EH (cell line): ENCODE data around the gene XRCC6.
"Not testable (repeated sequence)": the region's sequence is repeated elsewhere in the genome, so short reads cannot be mapped to it uniquely, and the experiment has no call there.

ENCODE experiments used
- DNase-seq: peaks from one replicate; pipeline ENCODE4 v3.0.0-alpha.2; 2015; ENCODE audit warnings: low read depth

The XRCC6 gene

DNA sequence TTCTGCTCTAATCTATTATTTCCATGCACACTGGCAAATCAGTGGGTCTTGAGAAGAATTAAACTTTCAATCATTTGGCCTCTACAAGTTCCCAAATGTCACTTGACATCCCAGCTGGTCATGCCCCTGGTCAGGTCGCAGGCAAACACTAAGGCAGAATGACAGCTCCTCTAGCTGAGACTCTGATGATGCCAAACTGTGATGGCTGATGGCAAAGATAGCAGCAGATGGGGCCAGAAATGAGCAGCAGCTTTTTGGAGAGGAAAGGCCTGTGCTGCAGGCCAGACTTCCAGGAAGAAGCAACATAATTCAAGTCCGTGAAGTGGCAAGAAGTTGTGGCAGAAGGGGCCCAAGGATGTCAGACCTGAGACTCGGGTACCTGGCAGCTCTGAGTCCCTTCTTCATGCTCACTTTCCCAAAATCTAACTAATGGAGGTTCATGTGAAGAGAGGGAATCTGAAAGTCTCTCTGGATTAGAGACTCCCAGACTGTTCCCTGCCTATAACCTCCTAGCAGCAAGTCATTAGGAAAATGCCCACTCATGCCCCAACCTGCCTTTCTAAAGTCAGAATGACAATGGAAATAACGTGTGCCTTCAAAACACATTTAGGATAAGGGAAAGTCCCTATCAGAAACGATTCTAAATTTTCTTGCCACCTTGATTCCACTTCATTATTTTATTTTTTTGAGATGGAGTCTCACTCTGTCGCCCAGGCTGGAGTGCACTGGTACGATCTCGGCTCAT is 22.0 kb upstream of the XRCC6 start:
- DNase-seq, result no peak

DNA sequence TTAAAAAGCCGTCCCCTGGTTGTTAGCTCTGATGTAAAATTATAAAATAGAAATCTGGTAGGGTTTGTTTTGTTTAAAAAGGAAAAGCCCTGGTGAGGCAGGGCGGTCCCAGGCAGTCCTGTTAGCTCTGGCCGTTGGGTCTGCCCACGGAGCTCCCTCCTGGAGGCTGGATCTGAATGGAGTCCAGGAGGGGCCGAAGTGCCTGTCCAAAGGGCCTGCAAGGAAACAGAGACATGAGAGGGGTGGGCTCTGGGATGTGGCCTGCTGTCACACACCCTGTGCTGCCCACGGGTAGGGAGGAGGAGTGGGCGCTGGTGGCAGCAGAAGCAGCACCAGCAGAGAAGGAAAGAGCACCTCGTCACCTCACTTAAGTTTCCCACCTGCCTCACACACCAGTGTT is 20.1 kb upstream of the XRCC6 start:
- no peak for DNase-seq

GRCh38 chr22:41603873-41604332 is 17.2 kb upstream of the XRCC6 start:
- no peak for DNase-seq

GRCh38 chr22:41608386-41608785 is 12.7 kb upstream of the XRCC6 start:
- DNase-seq, result no peak

DNA sequence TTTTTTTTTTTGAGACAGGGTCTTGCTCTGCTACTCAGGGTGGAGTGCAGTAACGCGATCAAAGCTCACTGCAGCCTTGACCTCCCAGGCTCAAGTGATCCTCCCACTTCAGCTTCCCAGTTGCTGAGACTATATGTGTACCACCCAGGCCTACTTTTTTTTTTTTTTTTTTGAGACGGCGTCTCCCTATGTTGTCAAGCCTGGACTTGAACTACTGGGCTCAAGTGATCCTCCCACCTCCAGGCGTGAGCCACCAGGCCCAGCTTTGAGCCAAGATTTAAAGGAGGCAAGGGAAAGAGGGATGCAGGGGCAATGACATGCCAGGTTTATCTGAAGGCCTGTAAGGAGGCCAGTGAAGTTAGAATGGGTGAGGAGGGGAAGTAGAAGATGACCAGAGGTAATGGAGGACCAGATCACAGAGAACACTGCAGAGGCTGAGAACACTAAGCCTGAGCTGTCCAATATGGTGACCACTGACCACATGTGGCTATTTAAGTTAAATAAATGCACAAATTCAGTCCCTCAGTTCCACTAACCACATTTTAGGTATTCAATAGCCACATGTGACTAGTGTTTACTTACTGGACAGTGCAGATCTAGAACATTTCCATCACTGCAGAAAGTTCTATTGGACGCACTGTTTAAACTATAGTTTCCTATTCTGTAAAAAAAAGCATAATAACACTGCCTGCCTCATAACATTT is 8.3 kb upstream of the XRCC6 start:
- no peak for DNase-seq

GRCh38 chr22:41613456-41613855 is 7.6 kb upstream of the XRCC6 start:
- DNase-seq, result no peak

GRCh38 chr22:41619979-41620588 is 1.0 kb upstream of the XRCC6 start:
- peak; percentile 37 for DNase-seq

DNA sequence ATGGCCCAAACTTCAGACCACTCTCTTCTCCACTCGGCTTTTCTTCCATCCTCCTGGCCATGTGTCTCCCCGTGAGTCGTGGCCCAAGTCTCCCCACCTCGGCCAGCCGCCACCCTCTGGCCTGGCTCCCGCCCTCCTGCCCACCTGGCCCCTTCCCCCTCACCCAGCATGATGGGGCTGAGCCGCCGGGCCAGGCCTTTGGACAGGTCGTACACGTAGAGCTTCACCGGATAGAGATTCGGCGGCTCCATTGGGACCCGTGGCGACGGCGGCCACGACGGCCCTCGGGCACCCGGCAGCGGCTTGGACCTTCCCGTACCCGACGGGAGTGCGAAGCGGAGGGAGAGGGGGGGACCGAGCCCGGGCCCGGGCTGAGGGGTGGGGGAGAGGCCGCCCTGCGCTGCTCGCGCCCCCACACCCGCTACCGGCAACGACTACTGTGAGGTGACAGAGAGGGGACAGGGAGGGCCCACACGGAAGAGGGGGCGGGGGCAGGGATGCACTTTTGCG is 451 bp upstream of the XRCC6 start, which contains the start of gene DESI1:
TSS of gene DESI1 (minus strand) at position 455 of the 510 bp plus-strand sequence. CDS start at position 251, 204 bp downstream.
- DNase-seq, result no peak

- no peak for DNase-seq
Observed at GRCh38 chr22:41621911-41622179, 750 bp downstream of the XRCC6 start.

GRCh38 chr22:41625577-41625976 is 4.5 kb downstream of the XRCC6 start:
- DNase-seq, result no peak

GRCh38 chr22:41631115-41631514 is 10.0 kb downstream of the XRCC6 start:
- DNase-seq, result not testable (repeated sequence)

GRCh38 chr22:41631615-41632014 is 10.5 kb downstream of the XRCC6 start:
- not testable (repeated sequence) for DNase-seq

DNA sequence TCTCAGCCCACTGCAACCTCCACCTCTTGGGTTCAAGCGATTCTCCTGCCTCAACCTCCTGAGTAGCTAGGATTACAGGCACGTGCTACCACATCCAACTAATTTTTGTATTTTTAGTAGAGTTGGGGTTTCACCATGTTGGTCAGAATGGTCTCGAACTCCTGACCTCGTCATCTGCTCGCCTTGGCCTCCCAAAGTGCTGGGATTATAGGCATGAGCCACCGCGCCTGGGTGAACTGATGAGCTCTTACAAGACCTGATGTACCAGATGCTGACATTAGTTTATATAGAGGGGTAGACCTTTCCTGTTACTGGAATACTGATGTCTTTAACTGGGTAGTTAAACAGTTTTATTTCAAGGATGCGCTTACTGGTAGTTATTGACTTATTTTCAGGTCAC is 13.5 kb downstream of the XRCC6 start:
- not testable (repeated sequence) for DNase-seq

DNA sequence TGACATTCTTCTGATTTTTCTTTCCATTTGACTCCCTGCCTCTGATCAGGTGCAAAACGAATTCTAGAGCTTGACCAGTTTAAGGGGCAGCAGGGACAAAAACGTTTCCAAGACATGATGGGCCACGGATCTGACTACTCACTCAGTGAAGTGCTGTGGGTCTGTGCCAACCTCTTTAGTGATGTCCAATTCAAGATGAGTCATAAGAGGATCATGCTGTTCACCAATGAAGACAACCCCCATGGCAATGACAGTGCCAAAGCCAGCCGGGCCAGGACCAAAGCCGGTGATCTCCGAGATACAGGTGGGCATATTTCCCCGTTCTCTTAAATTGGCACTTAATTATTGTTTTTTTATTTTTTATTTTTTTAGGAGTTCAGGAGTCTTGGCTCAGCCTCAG is 15.4 kb downstream of the XRCC6 start:
- peak; percentile 72 for DNase-seq

DNA sequence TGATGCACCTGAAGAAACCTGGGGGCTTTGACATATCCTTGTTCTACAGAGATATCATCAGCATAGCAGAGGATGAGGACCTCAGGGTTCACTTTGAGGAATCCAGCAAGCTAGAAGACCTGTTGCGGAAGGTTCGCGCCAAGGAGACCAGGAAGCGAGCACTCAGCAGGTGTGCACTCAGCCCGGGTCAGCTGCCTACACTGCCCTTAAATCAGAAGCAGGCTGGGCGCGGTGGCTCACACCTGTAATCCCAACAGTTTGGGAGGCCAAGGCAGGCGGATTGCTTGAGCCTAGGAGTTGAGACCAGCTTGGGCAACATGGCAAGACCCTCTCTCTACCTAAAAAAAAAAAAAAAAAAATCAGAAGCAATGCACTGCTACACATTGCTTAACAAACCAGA is 16.5 kb downstream of the XRCC6 start:
- DNase-seq, result not testable (repeated sequence)

DNA sequence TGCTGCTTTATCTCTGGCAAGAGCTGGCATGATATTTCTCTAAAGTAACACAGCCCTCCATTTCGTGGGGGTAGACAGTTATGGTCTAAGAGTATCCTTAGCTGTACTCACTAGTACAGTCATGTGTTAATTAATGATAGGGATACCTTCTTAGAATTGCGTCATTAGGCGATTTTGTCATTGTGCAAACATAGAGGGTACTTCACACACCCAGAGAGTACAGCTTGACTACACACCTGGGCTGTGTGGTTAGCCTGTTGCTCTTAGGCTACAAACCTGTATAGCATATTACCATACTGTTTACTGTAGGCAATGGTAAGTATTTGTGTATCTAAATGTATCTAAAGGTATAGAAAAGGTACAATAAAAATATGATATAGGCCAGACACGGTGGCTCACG is 17.0 kb downstream of the XRCC6 start:
- no peak for DNase-seq

DNA sequence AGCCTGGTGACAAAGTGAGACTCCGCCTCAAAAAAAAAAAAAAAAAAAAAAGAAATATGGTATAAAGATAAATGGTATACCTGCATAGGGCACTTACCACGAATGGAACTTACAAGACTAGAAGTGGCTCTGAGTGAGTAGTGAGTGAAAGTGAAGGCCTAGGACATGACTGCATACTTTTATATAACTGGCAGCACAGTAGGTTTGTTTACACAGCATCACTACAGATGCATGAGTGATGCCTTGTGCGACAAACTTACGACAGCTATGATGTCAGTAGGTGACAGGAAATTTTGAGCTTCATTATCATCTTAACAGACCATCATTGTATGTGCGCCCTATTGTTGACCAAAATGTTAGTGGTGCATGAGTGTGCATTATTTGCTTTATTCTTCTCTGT is 17.7 kb downstream of the XRCC6 start:
- DNase-seq, result no peak

GRCh38 chr22:41641854-41642253 is 20.8 kb downstream of the XRCC6 start:
- no peak for DNase-seq

GRCh38 chr22:41642331-41643110 is 21.4 kb downstream of the XRCC6 start:
- no peak for DNase-seq

- DNase-seq, result no peak
Observed at GRCh38 chr22:41647771-41648170, 26.7 kb downstream of the XRCC6 start.

DNA sequence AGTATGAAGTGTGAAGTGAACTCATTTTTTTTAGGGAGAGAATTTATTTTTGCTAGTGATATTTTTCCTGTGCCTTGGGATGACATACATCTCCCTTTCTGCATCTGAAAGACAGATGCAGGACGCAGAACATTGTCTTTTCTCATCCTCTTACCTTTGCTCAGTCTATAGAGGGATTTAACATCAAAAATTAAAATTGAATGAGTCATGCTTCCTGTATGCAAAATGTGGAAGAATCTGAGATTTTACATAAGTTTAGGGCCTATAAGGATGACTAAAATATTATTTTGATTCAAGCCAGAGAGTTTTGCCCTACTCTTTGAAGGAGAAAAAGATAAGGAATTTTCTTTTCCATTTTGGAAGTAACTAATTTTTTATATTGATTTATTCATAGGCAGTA is 27.3 kb downstream of the XRCC6 start:
- DNase-seq, result peak; percentile 10

DNA sequence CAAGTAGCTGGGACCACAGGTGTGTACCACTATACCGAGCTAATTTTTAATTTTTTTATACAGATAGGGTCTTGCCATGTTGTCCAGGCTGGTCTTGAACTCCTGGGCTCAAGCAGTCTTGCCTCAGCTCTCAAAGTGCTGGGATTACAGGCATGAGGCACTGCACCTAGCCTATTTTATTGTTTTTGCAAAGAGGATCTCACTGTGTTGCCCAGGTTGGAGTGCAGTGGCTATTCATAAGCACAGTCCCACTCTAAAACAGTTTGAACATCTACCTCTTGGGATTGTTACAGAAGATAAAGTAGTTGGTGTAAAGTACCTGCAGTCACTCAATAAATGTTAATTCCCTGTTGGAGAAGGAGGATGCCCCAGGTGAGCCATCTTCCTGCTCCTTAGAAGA is 29.1 kb downstream of the XRCC6 start:
- no peak for DNase-seq
